ENCODE measurements around the gene EPHA8.

- TF ChIP-seq POLR2A (IDR thresholded peaks at IDR 0.05) = no peak
- TF ChIP-seq CTCF (IDR thresholded peaks at IDR 0.05) = no peak
Measured at GRCh38 chr1:22533244-22533895, 29.9 kb upstream of the EPHA8 start.

Data from adrenal gland (tissue), 5 donors.